Mesodermal cell (in vitro differentiated cells): ENCODE data around the gene HUWE1. TPM values are rescaled to one million over a fixed set of nuclear protein-coding genes. Genes with fewer than 3 reads are reported as not detected.
"Not testable (repeated sequence)": the region's sequence is repeated elsewhere in the genome, so short reads cannot be mapped to it uniquely, and the experiment has no call there.

Source experiments
- H3K27ac ChIP-seq: 2 replicates; pipeline ENCODE4 v1.7.0; 2013; ENCODE audit warnings: mild to moderate bottlenecking, low read depth, low read length, moderate library complexity; ENCODE audit not compliant: severe bottlenecking
- H3K36me3 ChIP-seq: 2 replicates; pipeline ENCODE4 v1.7.1; 2013; ENCODE audit warnings: mild to moderate bottlenecking, low read length, moderate library complexity; ENCODE audit not compliant: control insufficient read depth, insufficient read depth
- H3K4me1 ChIP-seq: one replicate; pipeline ENCODE4 v1.7.1; 2013; ENCODE audit warnings: mild to moderate bottlenecking, low read length; ENCODE audit not compliant: insufficient read depth, control insufficient read depth, poor library complexity, severe bottlenecking
- H3K4me3 ChIP-seq: 2 replicates; pipeline ENCODE4 v1.7.0; 2013; ENCODE audit warnings: low read length, control low read depth, mild to moderate bottlenecking; ENCODE audit not compliant: insufficient read depth, poor library complexity, severe bottlenecking; ENCODE audit errors: extremely low read depth
- H3K9me3 ChIP-seq: 2 replicates; pipeline ENCODE4 v1.7.1; 2013; ENCODE audit warnings: mild to moderate bottlenecking, low read length, moderate library complexity; ENCODE audit not compliant: control insufficient read depth
- WGBS, 2 experiments: methylation state at CpG; one replicate each; pipeline ENCODE4 v1.1.5; 2013; ENCODE audit warnings: missing lambda C conversion rate in 2 of 2; ENCODE audit not compliant: insufficient coverage in 2 of 2; 5-methylcytosine and 5-hydroxymethylcytosine counted together
- polyA plus RNA-seq, 2 experiments: library from polyadenylated mRNA; stranded (reverse); fragments of 50-300 nt; gene quantifications; one replicate each; pipeline ENCODE4 v1.2.3, GENCODE V29; 2013

Gene HUWE1, protein sequence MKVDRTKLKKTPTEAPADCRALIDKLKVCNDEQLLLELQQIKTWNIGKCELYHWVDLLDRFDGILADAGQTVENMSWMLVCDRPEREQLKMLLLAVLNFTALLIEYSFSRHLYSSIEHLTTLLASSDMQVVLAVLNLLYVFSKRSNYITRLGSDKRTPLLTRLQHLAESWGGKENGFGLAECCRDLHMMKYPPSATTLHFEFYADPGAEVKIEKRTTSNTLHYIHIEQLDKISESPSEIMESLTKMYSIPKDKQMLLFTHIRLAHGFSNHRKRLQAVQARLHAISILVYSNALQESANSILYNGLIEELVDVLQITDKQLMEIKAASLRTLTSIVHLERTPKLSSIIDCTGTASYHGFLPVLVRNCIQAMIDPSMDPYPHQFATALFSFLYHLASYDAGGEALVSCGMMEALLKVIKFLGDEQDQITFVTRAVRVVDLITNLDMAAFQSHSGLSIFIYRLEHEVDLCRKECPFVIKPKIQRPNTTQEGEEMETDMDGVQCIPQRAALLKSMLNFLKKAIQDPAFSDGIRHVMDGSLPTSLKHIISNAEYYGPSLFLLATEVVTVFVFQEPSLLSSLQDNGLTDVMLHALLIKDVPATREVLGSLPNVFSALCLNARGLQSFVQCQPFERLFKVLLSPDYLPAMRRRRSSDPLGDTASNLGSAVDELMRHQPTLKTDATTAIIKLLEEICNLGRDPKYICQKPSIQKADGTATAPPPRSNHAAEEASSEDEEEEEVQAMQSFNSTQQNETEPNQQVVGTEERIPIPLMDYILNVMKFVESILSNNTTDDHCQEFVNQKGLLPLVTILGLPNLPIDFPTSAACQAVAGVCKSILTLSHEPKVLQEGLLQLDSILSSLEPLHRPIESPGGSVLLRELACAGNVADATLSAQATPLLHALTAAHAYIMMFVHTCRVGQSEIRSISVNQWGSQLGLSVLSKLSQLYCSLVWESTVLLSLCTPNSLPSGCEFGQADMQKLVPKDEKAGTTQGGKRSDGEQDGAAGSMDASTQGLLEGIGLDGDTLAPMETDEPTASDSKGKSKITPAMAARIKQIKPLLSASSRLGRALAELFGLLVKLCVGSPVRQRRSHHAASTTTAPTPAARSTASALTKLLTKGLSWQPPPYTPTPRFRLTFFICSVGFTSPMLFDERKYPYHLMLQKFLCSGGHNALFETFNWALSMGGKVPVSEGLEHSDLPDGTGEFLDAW (N-terminal part only)
- 111 TPM for polyA plus RNA-seq (2013, experiment 1 of 2)
- polyA plus RNA-seq (2013, experiment 2 of 2), result 86.8 TPM

GRCh38 chrX:53686151-53686885 lies at the start of gene HUWE1:
HUWE1 (minus strand) TSS chrX:53686719; CDS start chrX:53654107, 32,612 bp downstream.
- peak within 1 kb of the TSS; percentile 47 for H3K4me3 ChIP-seq
- no peaks in the 10 kb centered on the region for H3K9me3 ChIP-seq
- 0 to 1% methylated on average over 4 to 25 of the region's 61 CpGs for WGBS, 2 experiments
- peaks cover 9% of the 10 kb centered on the region for H3K4me1 ChIP-seq
- peak within 1 kb of the TSS; percentile 93 for H3K27ac ChIP-seq
- H3K36me3 ChIP-seq, result peaks cover 6% of the 10 kb centered on the region

DNA sequence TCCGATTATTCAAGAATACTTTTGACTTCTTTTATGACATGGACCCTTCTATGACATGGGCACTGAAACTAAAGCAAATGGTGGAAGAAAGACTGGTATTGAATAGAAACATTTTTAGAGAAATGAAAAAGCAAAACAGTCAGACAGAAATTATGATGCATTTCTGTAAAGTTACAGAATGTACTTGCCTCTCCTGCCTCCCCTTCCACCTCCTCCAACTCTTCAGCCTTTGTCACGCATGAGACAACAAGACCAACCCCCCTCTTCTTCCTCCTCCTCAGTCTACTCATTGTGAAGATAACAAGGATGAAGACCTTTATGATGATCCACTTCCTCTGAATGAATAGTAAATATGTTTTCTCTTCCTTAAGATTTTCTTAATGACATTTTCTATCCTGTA lies 46.3 kb upstream of the HUWE1 start:
- H3K4me3 ChIP-seq, result no peak overlapping the region
- H3K27ac ChIP-seq, result no peak overlapping the region
- WGBS, 2 experiments, result 60% methylated on average over 1 of the region's 2 CpGs; no CpG with 5 or more reads in 1 of the 2 experiments
- no peaks in the 10 kb centered on the region for H3K36me3 ChIP-seq
- no peaks in the 10 kb centered on the region for H3K4me1 ChIP-seq
- no peaks in the 10 kb centered on the region for H3K9me3 ChIP-seq

- no peak overlapping the region for H3K27ac ChIP-seq
- H3K4me1 ChIP-seq, result no peaks in the 10 kb centered on the region
- H3K36me3 ChIP-seq, result no peaks in the 10 kb centered on the region
- no peak overlapping the region for H3K4me3 ChIP-seq
- H3K9me3 ChIP-seq, result no peaks in the 10 kb centered on the region
- WGBS, 2 experiments, result no CpG with 5 or more reads among the region's 1 CpG
These were observed 43.2 kb upstream of the HUWE1 start for GRCh38 chrX:53729751-53730150.

DNA sequence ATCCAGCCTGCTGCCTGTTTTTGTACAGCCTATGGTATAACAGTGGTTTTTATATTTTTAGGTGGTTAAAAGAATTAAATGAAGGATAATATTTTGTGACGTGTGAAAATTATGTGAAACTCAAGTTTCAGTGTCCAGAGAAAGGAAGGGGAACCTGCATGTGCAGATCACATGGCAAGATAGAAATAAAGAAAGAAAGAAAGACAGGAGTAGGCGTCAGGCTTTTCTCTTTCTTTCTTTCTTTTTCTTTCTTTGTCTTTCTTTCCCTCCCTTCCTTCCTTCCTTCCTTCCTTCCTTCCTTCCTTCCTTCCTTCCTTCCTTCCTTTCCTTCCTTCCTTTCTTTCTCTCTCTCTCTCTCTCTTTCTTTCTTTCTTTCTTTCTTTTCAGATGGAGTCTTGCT lies 42.0 kb upstream of the HUWE1 start:
- no peak overlapping the region for H3K27ac ChIP-seq
- H3K4me1 ChIP-seq, result no peaks in the 10 kb centered on the region
- no peaks in the 10 kb centered on the region for H3K36me3 ChIP-seq
- no CpG with 5 or more reads among the region's 2 CpGs for WGBS, 2 experiments
- H3K9me3 ChIP-seq, result no peaks in the 10 kb centered on the region
- no peak overlapping the region for H3K4me3 ChIP-seq

DNA sequence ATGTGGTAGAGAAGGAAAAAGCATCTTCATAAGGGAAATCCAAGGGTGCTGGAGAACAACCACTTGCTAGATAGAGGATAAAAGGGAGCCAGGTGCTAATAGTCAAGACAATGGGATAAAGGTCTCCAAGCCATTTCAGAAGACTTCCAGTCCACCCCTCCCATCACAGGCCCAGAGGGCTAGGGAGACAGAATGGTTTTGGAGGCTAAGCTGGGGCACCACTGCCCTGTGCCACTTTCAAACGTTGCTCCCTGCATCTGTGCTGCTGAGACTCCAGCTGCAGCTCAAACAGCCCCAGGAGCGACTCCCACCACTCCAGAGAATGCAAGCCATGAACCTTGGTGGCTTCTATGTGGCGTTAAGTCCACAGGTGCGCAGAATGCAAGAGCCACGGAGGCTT lies 38.4 kb upstream of the HUWE1 start:
- Histone ChIP-seq H3K4me1 (no peaks in the 10 kb centered on the region), H3K36me3 (no peaks in the 10 kb centered on the region), H3K4me3 (no peak overlapping the region), H3K9me3 (no peaks in the 10 kb centered on the region), H3K27ac (no peak overlapping the region)
- 80 to 90% methylated on average over 2 to 3 of the region's 5 CpGs for WGBS, 2 experiments

DNA sequence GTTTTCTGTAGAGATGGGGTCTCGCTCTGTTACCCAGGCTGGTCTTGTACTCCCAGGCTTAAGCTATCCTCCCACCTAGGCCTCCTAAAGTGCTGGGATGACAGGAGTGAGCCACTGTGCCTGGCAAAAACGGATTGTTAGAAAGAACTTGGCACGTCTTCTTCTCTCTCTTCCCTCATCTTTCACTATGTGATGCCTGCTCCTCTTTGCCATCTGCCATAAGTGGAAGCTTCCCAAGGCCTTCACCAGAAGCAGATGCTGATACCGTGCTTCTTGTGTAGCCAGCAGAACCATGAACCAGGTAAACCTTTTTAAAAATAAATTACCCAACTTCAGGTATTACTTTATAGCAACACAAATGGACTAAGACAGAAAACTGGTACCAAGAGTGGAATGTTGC lies 36.9 kb upstream of the HUWE1 start:
- Histone ChIP-seq H3K4me3 (no peak overlapping the region), H3K27ac (no peak overlapping the region), H3K4me1 (no peaks in the 10 kb centered on the region), H3K36me3 (no peaks in the 10 kb centered on the region), H3K9me3 (no peaks in the 10 kb centered on the region)
- whole genome bisulfite sequencing, 2 experiments, result no CpG with 5 or more reads among the region's 4 CpGs

DNA sequence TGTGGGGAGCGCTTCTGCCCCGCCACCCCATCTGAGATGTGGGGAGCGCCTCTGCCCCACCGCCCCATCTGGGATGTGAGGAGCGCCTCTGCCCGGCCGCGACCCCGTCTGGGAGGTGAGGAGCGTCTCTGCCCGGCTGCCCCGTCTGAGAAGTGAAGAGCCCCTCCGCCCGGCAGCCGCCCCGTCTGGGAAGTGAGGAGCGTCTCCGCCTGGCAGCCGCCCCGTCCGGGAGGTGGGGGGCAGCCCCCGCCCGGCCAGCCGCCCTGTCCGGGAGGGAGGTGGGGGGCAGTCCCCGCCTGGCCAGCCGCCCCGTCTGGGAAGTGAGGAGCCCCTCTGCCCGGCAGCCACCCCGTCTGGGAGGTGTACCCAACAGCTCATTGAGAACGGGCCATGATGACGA lies 35.1 kb upstream of the HUWE1 start:
- H3K9me3 ChIP-seq, H3K4me1 ChIP-seq: not testable (repeated sequence)

DNA sequence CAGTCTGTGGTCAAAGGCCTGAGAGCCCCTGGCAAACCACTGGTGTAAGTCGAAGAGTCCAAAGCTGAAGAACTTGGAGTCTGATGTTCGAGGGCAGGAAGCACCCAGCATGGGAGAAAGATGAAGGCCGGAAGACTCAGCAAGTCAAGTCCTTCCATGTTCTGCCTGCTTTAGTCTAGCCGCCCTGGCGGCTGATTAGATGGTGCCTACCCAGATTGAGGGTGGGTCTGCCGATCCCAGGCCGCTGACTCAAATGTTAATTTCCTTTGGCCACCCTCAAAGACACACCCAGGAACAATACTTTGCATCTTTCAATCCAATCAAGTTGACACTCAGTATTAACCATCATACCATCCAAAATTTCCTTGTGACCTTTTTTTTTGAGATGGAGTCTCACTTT lies 33.1 kb upstream of the HUWE1 start:
- not testable (repeated sequence) for H3K36me3 ChIP-seq
- WGBS, 2 experiments, result 84 to 92% methylated on average over 3 to 6 of the region's 7 CpGs

More for the DNA sequence above, 35.1 kb upstream of the HUWE1 start:
- WGBS, 2 experiments, result no CpG with 5 or more reads among the region's 32 CpGs
- not testable (repeated sequence) for H3K36me3 ChIP-seq, H3K4me3 ChIP-seq, H3K27ac ChIP-seq

GRCh38 chrX:53718073-53718472 lies 31.6 kb upstream of the HUWE1 start:
- Histone ChIP-seq H3K4me3 (no peak overlapping the region), H3K4me1 (no peaks in the 10 kb centered on the region), H3K27ac (no peak overlapping the region), H3K36me3 (no peaks in the 10 kb centered on the region), H3K9me3 (no peaks in the 10 kb centered on the region)

More for the DNA sequence above, 33.1 kb upstream of the HUWE1 start:
- H3K4me1 ChIP-seq, H3K9me3 ChIP-seq, H3K27ac ChIP-seq, H3K4me3 ChIP-seq: not testable (repeated sequence)

DNA sequence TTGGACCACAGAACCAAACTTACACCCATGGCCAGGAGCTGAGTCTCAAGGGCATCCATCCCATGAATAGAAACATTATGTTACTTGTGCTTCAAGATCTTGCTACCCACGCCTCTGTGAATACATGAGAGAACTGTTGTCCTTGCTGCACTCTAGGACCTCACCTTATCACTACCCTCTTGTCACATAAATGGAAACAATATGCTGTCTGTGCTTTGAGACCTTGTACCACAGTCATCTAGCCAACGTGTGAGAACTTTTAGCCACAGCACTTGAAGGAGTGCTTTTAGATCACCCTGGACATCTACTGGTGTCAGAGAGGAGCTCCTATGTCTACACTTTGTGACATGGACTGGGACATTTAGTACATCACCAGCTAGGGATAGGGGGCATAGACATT lies 30.7 kb upstream of the HUWE1 start:
- Histone ChIP-seq H3K36me3 (no peaks in the 10 kb centered on the region), H3K27ac (no peak overlapping the region), H3K9me3 (no peaks in the 10 kb centered on the region), H3K4me1 (no peaks in the 10 kb centered on the region), H3K4me3 (no peak overlapping the region)
- WGBS, 2 experiments, result 88 to 100% methylated on average over 1 of the region's 2 CpGs
